DND-41 (cell line): Measurements from ENCODE around the gene FGF11.

ENCODE experiments used
- CTCF ChIP-seq: IDR thresholded peaks from 2 replicates; pipeline ENCODE4 v1.5.1; 2012; ENCODE audit warnings: borderline replicate concordance, low read length, moderate library complexity, mild to moderate bottlenecking; ENCODE audit not compliant: poor library complexity, severe bottlenecking; ENCODE audit errors: extremely low read depth
- EZH2 ChIP-seq: IDR thresholded peaks from 3 replicates; pipeline ENCODE4 v1.6.1; 2012; ENCODE audit warnings: borderline replicate concordance, low read depth, mild to moderate bottlenecking, moderate library complexity, low read length, inconsistent platforms; ENCODE audit not compliant: severe bottlenecking

DNA sequence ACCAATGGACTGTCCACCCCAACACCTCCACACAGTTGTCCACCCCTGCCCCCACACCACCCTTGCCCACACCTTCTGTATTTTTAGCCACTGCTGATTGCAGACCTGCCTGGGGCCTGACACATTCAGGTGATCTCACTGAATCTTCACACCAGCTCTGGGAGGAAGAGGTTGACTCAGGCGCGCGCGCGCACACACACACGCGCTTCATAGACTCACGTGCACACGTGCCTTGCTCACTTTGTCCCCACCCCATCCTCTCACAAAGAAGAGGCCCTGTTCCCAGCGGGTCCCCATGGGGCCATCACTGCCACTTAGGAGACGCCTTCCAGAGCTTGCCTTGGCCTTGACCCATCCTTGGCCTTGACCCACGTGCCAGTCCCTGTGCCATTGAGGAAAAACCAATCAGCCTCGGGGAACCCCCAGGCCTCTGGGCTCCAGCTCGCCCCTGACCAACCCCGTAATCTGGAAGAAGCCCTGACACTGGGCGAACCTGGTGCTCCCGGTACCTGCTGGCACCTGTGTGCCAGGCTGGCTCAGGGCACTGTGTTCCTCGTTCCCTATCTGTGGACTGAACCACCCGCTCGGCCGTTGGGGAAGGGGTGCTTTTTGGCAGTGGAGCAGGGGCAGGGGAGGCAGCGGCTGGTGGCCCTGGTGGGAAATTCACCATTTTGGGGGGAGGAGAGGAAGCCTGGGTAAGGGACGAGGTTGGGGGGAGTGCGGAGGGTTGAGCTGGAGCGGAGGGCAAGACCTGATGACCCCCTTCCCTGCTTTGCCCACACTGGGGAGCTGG is 28.5 kb upstream of the FGF11 start:
- TF ChIP-seq EZH2 (no peak), CTCF (no peak)
